Uterus (tissue), 4 donors: ENCODE data around the gene ALKBH1. TPM values are rescaled to one million over a fixed set of nuclear protein-coding genes. Genes with fewer than 3 reads are reported as not detected.
A peak's percentile ranks its signal among the peaks of the same experiment; 100 is the strongest.

Experiments
- DNase-seq, 2 donors: peaks; one replicate each; pipeline ENCODE4 v3.0.0-alpha.2; 2019 to 2020
- H3K27ac ChIP-seq, 2 donors: fragments of 200-600 bp; sonication (generic); 1 replicate in 1 of 2; 2 replicates in 1 of 2; pipeline ENCODE4 v1.5.1; 2016 to 2018
- H3K27me3 ChIP-seq, 2 donors: fragments of 200-600 bp; sonication (generic); one replicate each; pipeline ENCODE4 v1.5.1; 2018 to 2019; ENCODE audit warnings: control low read depth in 1 of 2
- H3K36me3 ChIP-seq, 2 donors: fragments of 200-600 bp; sonication (generic); one replicate each; pipeline ENCODE4 v1.5.1; 2019; ENCODE audit warnings: control low read depth in 1 of 2
- H3K4me1 ChIP-seq, 2 donors: fragments of 200-600 bp; sonication (generic); one replicate each; pipeline ENCODE4 v1.5.1; 2018 to 2019; ENCODE audit warnings: control low read depth in 1 of 2
- H3K4me3 ChIP-seq, 2 donors: fragments of 200-600 bp; sonication (generic); 1 replicate in 1 of 2; 2 replicates in 1 of 2; pipeline ENCODE4 v1.5.1; 2018 to 2019; ENCODE audit warnings: mild to moderate bottlenecking in 1 of 2
- H3K9me3 ChIP-seq, 2 donors: fragments of 200-600 bp; sonication (generic); one replicate each; pipeline ENCODE4 v1.5.1; 2019; ENCODE audit warnings: control low read depth in 1 of 2
- CTCF ChIP-seq, 4 experiments: fragments of 200-600 bp in 2 of 4; fragments of 450-650 bp in 2 of 4; sonication (generic) in 2 of 4; IDR thresholded peaks; one replicate each; pipeline ENCODE4 v1.5.1; 2016 to 2019; ENCODE audit warnings: antibody characterized with exemption in 4 of 4, mild to moderate bottlenecking in 2 of 4, moderate library complexity in 1 of 4
- POLR2A ChIP-seq, 2 donors: fragments of 450-650 bp; IDR thresholded peaks; one replicate each; pipeline ENCODE4 v1.6.1; 2016; ENCODE audit warnings: antibody characterized with exemption in 2 of 2, mild to moderate bottlenecking in 1 of 2, moderate library complexity in 1 of 2
- intact Hi-C: fragments of 100-400 bp; cut with DNase I; formaldehyde crosslinking; loops from one replicate; pipeline ENCODE4 v1.15.1; 2023; ENCODE audit warnings: low total_unique reads
- total RNA-seq, 4 donors: library from RNA; depleted of rRNA in 3 of 4; stranded (reverse); fragments of >200 nt in 3 of 4; gene quantifications; one replicate each; pipeline versions ENCODE4 v1.1.0 to v1.2.4, GENCODE V29; 2014 to 2023
- donor health status: DM: yes; HTN: yes; CAD: no.

ALKBH1 gene
- total RNA-seq, 4 donors from 2014 or later = 5.3 to 36.4 (median 16.7) TPM

- no peak for DNase-seq
- Histone ChIP-seq H3K36me3 (no peaks in the 10 kb centered on the region), H3K27me3 (no peaks in the 10 kb centered on the region), H3K27ac (no peak overlapping the region), H3K9me3 (no peaks in the 10 kb centered on the region), H3K4me1 (no peaks in the 10 kb centered on the region), H3K4me3 (no peak overlapping the region)
- TF ChIP-seq POLR2A (IDR thresholded peaks at IDR 0.05) (no peak), CTCF (IDR thresholded peaks at IDR 0.05) (no peak)
- intact Hi-C loops = no loop called here
Measured at GRCh38 chr14:77717608-77718305, 9.9 kb upstream of the ALKBH1 start.

GRCh38 chr14:77714926-77715325 lies 7.1 kb upstream of the ALKBH1 start:
- Histone ChIP-seq H3K9me3 (no peaks in the 10 kb centered on the region), H3K36me3 (no peaks in the 10 kb centered on the region), H3K4me3 (no peak overlapping the region), H3K27me3 (no peaks in the 10 kb centered on the region), H3K27ac (no peak overlapping the region), H3K4me1 (peaks cover 0 to 2% of the 10 kb centered on the region in 2 donors)
- intact Hi-C loops = no loop called here
- no peak for DNase-seq
- TF ChIP-seq POLR2A (IDR thresholded peaks at IDR 0.05) (no peak), CTCF (IDR thresholded peaks at IDR 0.05) (no peak)

- Histone ChIP-seq H3K9me3 (no peaks in the 10 kb centered on the region), H3K27ac (no peak overlapping the region), H3K4me3 (no peak overlapping the region), H3K27me3 (no peaks in the 10 kb centered on the region), H3K36me3 (no peaks in the 10 kb centered on the region), H3K4me1 (peaks cover 0 to 2% of the 10 kb centered on the region in 2 donors)
- TF ChIP-seq POLR2A (IDR thresholded peaks at IDR 0.05) (no peak), CTCF (IDR thresholded peaks at IDR 0.05) (no peak)
- DNase-seq = no peak
- intact Hi-C loops = no loop called here
Measured at GRCh38 chr14:77710364-77710763, 2.5 kb upstream of the ALKBH1 start.

- H3K27me3 ChIP-seq = no peaks in the 10 kb centered on the region
- H3K4me3 ChIP-seq = no peak overlapping the region
- no peak for DNase-seq
- no peak overlapping the region for H3K27ac ChIP-seq
- intact Hi-C loops = no loop called here
- H3K36me3 ChIP-seq = no peaks in the 10 kb centered on the region
- TF ChIP-seq CTCF (IDR thresholded peaks at IDR 0.05) (no peak), POLR2A (IDR thresholded peaks at IDR 0.05) (no peak)
- H3K4me1 ChIP-seq = peaks cover 0 to 2% of the 10 kb centered on the region in 2 donors
- H3K9me3 ChIP-seq = no peaks in the 10 kb centered on the region
Measured at GRCh38 chr14:77709412-77709811, 1.6 kb upstream of the ALKBH1 start.

- intact Hi-C loops = no loop called here
- Histone ChIP-seq H3K9me3 (no peaks in the 10 kb centered on the region), H3K27ac (no peak overlapping the region), H3K36me3 (no peaks in the 10 kb centered on the region), H3K4me1 (peaks cover 0 to 2% of the 10 kb centered on the region in 2 donors), H3K27me3 (no peaks in the 10 kb centered on the region), H3K4me3 (peak overlapping the region; percentile 76 to 89)
- no peak for DNase-seq
- no peak for TF ChIP-seq POLR2A (IDR thresholded peaks at IDR 0.05)
- TF ChIP-seq CTCF (IDR thresholded peaks at IDR 0.05) = no peak
Measured at GRCh38 chr14:77708749-77709148, 926 bp upstream of the ALKBH1 start.
